HepG2 (cell line): ENCODE data around the gene ROM1. TPM values are rescaled to one million over a fixed set of nuclear protein-coding genes. Genes with fewer than 3 reads are reported as not detected.

ENCODE experiments used
- ATAC-seq: fragments of 200-7000 bp; cut with Tn5 transposase; 3 replicates; pipeline ENCODE4 v1.9.1; 2020; ENCODE audit warnings: mild to moderate bottlenecking, moderate library complexity
- BruUV-seq: library from RNA; stranded (reverse); fragments of 400-500 nt; replicated peaks from 2 replicates; lab custom pipeline; 2021; lab: Mats Ljungman, UMichigan
- CTCF ChIA-PET: fragments of 300-600 bp; formaldehyde crosslinking; extraction: SDS; loops from one replicate; lab custom pipeline; 2021; ENCODE audit warnings: low total read pairs, inconsistent platforms, low intra/inter-chr PET ratio; lab: Yijun Ruan, JAX
- POLR2A ChIA-PET: fragments of 350-600 bp; sonication (Branson Sonifier 250); formaldehyde crosslinking; loops from one replicate; lab custom pipeline; 2020; ENCODE audit warnings: antibody characterized with exemption, inconsistent platforms; lab: Yijun Ruan, JAX
- DNase-seq: peaks from one replicate; pipeline ENCODE4 v3.0.0-alpha.2; 2015; ENCODE audit warnings: low spot score
- FAIRE-seq: peaks from 3 replicates; lab custom pipeline; 2011; peaks lifted over from hg19 to GRCh38; lab: Jason Lieb, UNC
- H2AFZ ChIP-seq: one replicate; pipeline ENCODE4 v1.6.1; 2011; ENCODE audit warnings: low read length, inconsistent platforms
- H3K27ac ChIP-seq: fragments of 300-600 bp; 3 replicates; pipeline ENCODE4 v1.8.0; 2011; ENCODE audit warnings: mixed run types, mild to moderate bottlenecking, mixed read lengths, low read length, inconsistent platforms; ENCODE audit not compliant: insufficient read depth; ENCODE audit errors: extremely low read length
- H3K27me3 ChIP-seq, 2 experiments: fragments of 200-600 bp in 1 of 2; 2 replicates in 1 of 2; 3 replicates in 1 of 2; pipeline versions ENCODE4 v1.6.0 to v1.8.0; 2011; ENCODE audit warnings: low read length in 2 of 2, mild to moderate bottlenecking in 2 of 2, moderate library complexity in 2 of 2, inconsistent platforms in 1 of 2; ENCODE audit not compliant: insufficient read depth in 2 of 2, control insufficient read depth in 1 of 2
- H3K36me3 ChIP-seq, 2 experiments: fragments of 200-600 bp in 1 of 2; replicated peaks in 1 of 2; 2 replicates in 1 of 2; 3 replicates in 1 of 2; pipeline versions ENCODE4 v1.5.1 to v1.8.0; 2011; ENCODE audit warnings: low read length in 2 of 2, inconsistent platforms in 1 of 2; ENCODE audit not compliant: insufficient read depth in 2 of 2, control insufficient read depth in 1 of 2
- H3K4me1 ChIP-seq: 2 replicates; pipeline ENCODE4 v1.5.1; 2012; ENCODE audit warnings: low read length, inconsistent platforms; ENCODE audit not compliant: insufficient read depth
- H3K4me2 ChIP-seq: 2 replicates; pipeline ENCODE4 v1.6.0; 2011; ENCODE audit warnings: low read depth, low read length, inconsistent platforms
- H3K4me3 ChIP-seq, 3 experiments: fragments of 200-600 bp in 1 of 3; sonication (generic), shearing (Covaris generic) in 1 of 3; replicated peaks in 1 of 3; 2 replicates each; pipeline ENCODE4 v1.5.1; 2011 to 2016; ENCODE audit warnings: low read length in 3 of 3, inconsistent platforms in 2 of 3, low read depth in 2 of 3, mild to moderate bottlenecking in 2 of 3, control low read depth in 1 of 3, mixed read lengths in 1 of 3; ENCODE audit not compliant: insufficient read depth in 1 of 3
- H3K79me2 ChIP-seq: one replicate; pipeline ENCODE4 v1.6.1; 2011; ENCODE audit warnings: low read length, inconsistent platforms; ENCODE audit not compliant: insufficient read depth
- H3K9ac ChIP-seq: 2 replicates; pipeline ENCODE4 v1.6.0; 2011; ENCODE audit warnings: mild to moderate bottlenecking, low read depth, low read length, inconsistent platforms; ENCODE audit not compliant: insufficient read depth
- H3K9me3 ChIP-seq: 2 replicates; pipeline ENCODE4 v1.5.1; 2012; ENCODE audit warnings: mild to moderate bottlenecking, low read length
- H4K20me1 ChIP-seq: 2 replicates; pipeline ENCODE4 v1.6.0; 2011; ENCODE audit warnings: inconsistent platforms, mild to moderate bottlenecking, low read length, moderate library complexity; ENCODE audit not compliant: insufficient read depth
- AGO1 ChIP-seq: fragments of 200-400 bp; formaldehyde crosslinking; IDR thresholded peaks from 2 replicates; pipeline ENCODE4 v1.6.1; 2017; ENCODE audit warnings: mild to moderate bottlenecking, low read depth, low read length, moderate library complexity; ENCODE audit not compliant: poor library complexity, severe bottlenecking
- HNRNPLL ChIP-seq: fragments of 200-400 bp; formaldehyde crosslinking; IDR thresholded peaks from 2 replicates; pipeline ENCODE4 v1.6.1; 2017; ENCODE audit warnings: mild to moderate bottlenecking, low read depth, low read length; ENCODE audit not compliant: poor library complexity, severe bottlenecking
- HOXA5 ChIP-seq: sonication (generic); formaldehyde crosslinking; IDR thresholded peaks from 2 replicates; pipeline ENCODE4 v1.4.0; 2020; ENCODE audit warnings: missing genetic modification reagents
- KLF13 ChIP-seq: sonication (generic); formaldehyde crosslinking; IDR thresholded peaks from 2 replicates; pipeline ENCODE4 v1.4.0; 2020; ENCODE audit warnings: mild to moderate bottlenecking, missing genetic modification reagents
- KLF15 ChIP-seq: sonication (generic); formaldehyde crosslinking; IDR thresholded peaks from 2 replicates; pipeline ENCODE4 v1.8.1; 2023; ENCODE audit warnings: borderline replicate concordance, mild to moderate bottlenecking, inconsistent platforms, missing genetic modification reagents, mixed read lengths
- NFE2 ChIP-seq: sonication (generic); formaldehyde crosslinking; IDR thresholded peaks from 2 replicates; pipeline ENCODE4 v1.4.0; 2020; ENCODE audit warnings: missing genetic modification reagents
- RFX3 ChIP-seq: IDR thresholded peaks from 2 replicates; pipeline ENCODE4 v1.6.1; 2016; ENCODE audit warnings: missing biosample characterization, missing genetic modification reagents
- ZNF101 ChIP-seq: sonication (generic); formaldehyde crosslinking; IDR thresholded peaks from 2 replicates; pipeline ENCODE4 v1.4.0; 2020; ENCODE audit warnings: mild to moderate bottlenecking, low read depth, missing genetic modification reagents, borderline replicate concordance
- ZNF160 ChIP-seq: sonication (generic); formaldehyde crosslinking; IDR thresholded peaks from 2 replicates; pipeline ENCODE4 v1.8.0; 2022; ENCODE audit warnings: mild to moderate bottlenecking, inconsistent platforms, missing genetic modification reagents
- ZNF264 ChIP-seq: sonication (generic); formaldehyde crosslinking; IDR thresholded peaks from 2 replicates; pipeline ENCODE4 v1.4.0; 2020; ENCODE audit warnings: missing genetic modification reagents
- ZNF451 ChIP-seq: sonication (generic); formaldehyde crosslinking; IDR thresholded peaks from 2 replicates; pipeline ENCODE4 v1.5.0; 2020; ENCODE audit warnings: mild to moderate bottlenecking, missing genetic modification reagents
- ZNF605 ChIP-seq: sonication (generic); formaldehyde crosslinking; IDR thresholded peaks from 2 replicates; pipeline ENCODE4 v1.8.0; 2022; ENCODE audit warnings: mild to moderate bottlenecking, missing genetic modification reagents
- ZNF766 ChIP-seq: sonication (generic); formaldehyde crosslinking; IDR thresholded peaks from 2 replicates; pipeline ENCODE4 v1.5.0; 2020; ENCODE audit warnings: missing genetic modification reagents, borderline replicate concordance
- ZNF770 ChIP-seq: sonication (generic); formaldehyde crosslinking; IDR thresholded peaks from 2 replicates; pipeline ENCODE4 v1.5.0; 2020; ENCODE audit warnings: mild to moderate bottlenecking, missing genetic modification reagents
- WGBS: methylation state at CpG from one replicate; pipeline ENCODE4 v1.1.6; 2017; ENCODE audit warnings: low lambda C conversion rate; 5-methylcytosine and 5-hydroxymethylcytosine counted together
- in situ Hi-C: cut with HindIII; loops from 2 replicates; pipeline ENCODE4 v1.10.0; 2017; ENCODE audit warnings: low pct_unique_long_range_greater_than_20kb; ENCODE audit not compliant: extremely low pct_ligation_motif_present
- intact Hi-C: fragments of 100-400 bp; cut with micrococcal nuclease; formaldehyde crosslinking; loops from one replicate; pipeline ENCODE4 v1.10.0; 2022; ENCODE audit not compliant: unreplicated experiment
- polyA plus RNA-seq, 8 experiments: library from polyadenylated mRNA; depleted of rRNA in 3 of 8; stranded (reverse) in 7 of 8; unstranded in 1 of 8; fragments of >200 nt; fragmentation: Illumina TruSeq in 4 of 8; extraction: Trizol in 4 of 8; gene quantifications; 2 replicates each; pipeline versions ENCODE4 v1.2.1 to v1.2.3, GENCODE V29; 2011 to 2016; ENCODE audit warnings: low read depth in 4 of 8, missing spikeins in 1 of 8, mixed read lengths in 1 of 8; ENCODE audit not compliant: insufficient read depth in 1 of 8
- total RNA-seq, 5 experiments: library from RNA; depleted of rRNA; stranded (reverse); fragments of >200 nt; fragmentation: Illumina TruSeq; extraction: Trizol; gene quantifications; 2 replicates each; pipeline ENCODE4 v1.2.3, GENCODE V29; 2016; ENCODE audit warnings: low read depth in 1 of 5
- TF ChIP-seq, protein P1 (sequence below): IDR thresholded peaks from 2 replicates; pipeline ENCODE4 v1.6.1; 2016; ENCODE audit warnings: low read depth, missing genetic modification reagents, missing compliant biosample characterization

The ROM1 gene
- total and polyA plus RNA-seq, 2 of the 13 experiments (the other 11 are each of a cell fraction or from before 2014, with no cell fraction given), result 1.2 to 2.4 TPM

- H3K4me3 ChIP-seq, result no peak overlapping the region
- H3K9ac ChIP-seq, result no peak overlapping the region
- in situ Hi-C loops (no loop called here), intact Hi-C loops (no loop called here)
- no peaks in the 10 kb centered on the region for H3K79me2 ChIP-seq
- ATAC-seq (no peak), FAIRE-seq (no peak), DNase-seq (no peak)
- WGBS, result 93% methylated on average over 16 of the region's 18 CpGs
- H3K27me3 ChIP-seq, result no peaks in the 10 kb centered on the region
- no peaks in the 10 kb centered on the region for H3K9me3 ChIP-seq
- H3K4me1 ChIP-seq, result peaks cover 10% of the 10 kb centered on the region
- no peaks in the 10 kb centered on the region for H4K20me1 ChIP-seq
- no peak for TF ChIP-seq HOXA5
- TF ChIP-seq ZNF605 (CRISPR knock-in tag), result no peak
- TF ChIP-seq ZNF451 (CRISPR knock-in tag), result no peak
- TF ChIP-seq AGO1, result no peak
- no peak for TF ChIP-seq ZNF160 (CRISPR knock-in tag)
- no peak for TF ChIP-seq KLF13 (CRISPR knock-in tag)
- no peak for TF ChIP-seq KLF15 (CRISPR knock-in tag)
- no peak for TF ChIP-seq ZNF766
- TF ChIP-seq ZNF264, result no peak
- no peak for TF ChIP-seq HNRNPLL
- TF ChIP-seq RFX3 (CRISPR knock-in tag), result no peak
- no peak for TF ChIP-seq NFE2 (CRISPR knock-in tag)
- TF ChIP-seq ZNF101 (CRISPR knock-in tag), result no peak
- TF ChIP-seq, protein P1, sequence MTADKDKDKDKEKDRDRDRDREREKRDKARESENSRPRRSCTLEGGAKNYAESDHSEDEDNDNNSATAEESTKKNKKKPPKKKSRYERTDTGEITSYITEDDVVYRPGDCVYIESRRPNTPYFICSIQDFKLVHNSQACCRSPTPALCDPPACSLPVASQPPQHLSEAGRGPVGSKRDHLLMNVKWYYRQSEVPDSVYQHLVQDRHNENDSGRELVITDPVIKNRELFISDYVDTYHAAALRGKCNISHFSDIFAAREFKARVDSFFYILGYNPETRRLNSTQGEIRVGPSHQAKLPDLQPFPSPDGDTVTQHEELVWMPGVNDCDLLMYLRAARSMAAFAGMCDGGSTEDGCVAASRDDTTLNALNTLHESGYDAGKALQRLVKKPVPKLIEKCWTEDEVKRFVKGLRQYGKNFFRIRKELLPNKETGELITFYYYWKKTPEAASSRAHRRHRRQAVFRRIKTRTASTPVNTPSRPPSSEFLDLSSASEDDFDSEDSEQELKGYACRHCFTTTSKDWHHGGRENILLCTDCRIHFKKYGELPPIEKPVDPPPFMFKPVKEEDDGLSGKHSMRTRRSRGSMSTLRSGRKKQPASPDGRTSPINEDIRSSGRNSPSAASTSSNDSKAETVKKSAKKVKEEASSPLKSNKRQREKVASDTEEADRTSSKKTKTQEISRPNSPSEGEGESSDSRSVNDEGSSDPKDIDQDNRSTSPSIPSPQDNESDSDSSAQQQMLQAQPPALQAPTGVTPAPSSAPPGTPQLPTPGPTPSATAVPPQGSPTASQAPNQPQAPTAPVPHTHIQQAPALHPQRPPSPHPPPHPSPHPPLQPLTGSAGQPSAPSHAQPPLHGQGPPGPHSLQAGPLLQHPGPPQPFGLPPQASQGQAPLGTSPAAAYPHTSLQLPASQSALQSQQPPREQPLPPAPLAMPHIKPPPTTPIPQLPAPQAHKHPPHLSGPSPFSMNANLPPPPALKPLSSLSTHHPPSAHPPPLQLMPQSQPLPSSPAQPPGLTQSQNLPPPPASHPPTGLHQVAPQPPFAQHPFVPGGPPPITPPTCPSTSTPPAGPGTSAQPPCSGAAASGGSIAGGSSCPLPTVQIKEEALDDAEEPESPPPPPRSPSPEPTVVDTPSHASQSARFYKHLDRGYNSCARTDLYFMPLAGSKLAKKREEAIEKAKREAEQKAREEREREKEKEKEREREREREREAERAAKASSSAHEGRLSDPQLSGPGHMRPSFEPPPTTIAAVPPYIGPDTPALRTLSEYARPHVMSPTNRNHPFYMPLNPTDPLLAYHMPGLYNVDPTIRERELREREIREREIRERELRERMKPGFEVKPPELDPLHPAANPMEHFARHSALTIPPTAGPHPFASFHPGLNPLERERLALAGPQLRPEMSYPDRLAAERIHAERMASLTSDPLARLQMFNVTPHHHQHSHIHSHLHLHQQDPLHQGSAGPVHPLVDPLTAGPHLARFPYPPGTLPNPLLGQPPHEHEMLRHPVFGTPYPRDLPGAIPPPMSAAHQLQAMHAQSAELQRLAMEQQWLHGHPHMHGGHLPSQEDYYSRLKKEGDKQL (CRISPR knock-in tag), result no peak
- TF ChIP-seq ZNF770 (CRISPR knock-in tag), result no peak
- no peak overlapping the region for H2AFZ ChIP-seq
- no peak overlapping the region for H3K27ac ChIP-seq
- H3K4me2 ChIP-seq, result no peak overlapping the region
- ChIA-PET CTCF (no interaction called here), POLR2A (interaction anchor here (2.6 kb wide), 1 partner anchor 11 kb away, joined by 12 read pairs; the partner anchor contains the start of gene TUT1)
- no TSS peak for BruUV-seq
- peaks cover 15 to 39% of the 10 kb centered on the region in 2 experiments for H3K36me3 ChIP-seq
These were observed 31.9 kb upstream of the ROM1 start for GRCh38 chr11:62580959-62581715.
